Stimulated activated CD4-positive, alpha-beta T cell treated with anti-CD3 and anti-CD28 coated beads, Interleukin-4, amount 100 ng/mL, for 24 hours (primary cell): ENCODE data around the gene TBX21.
"Not testable (repeated sequence)": the region's sequence is repeated elsewhere in the genome, so short reads cannot be mapped to it uniquely, and the experiment has no call there.

ENCODE experiments used
- DNase-seq: peaks from one replicate; pipeline ENCODE4 v3.0.0-alpha.2; 2020

TBX21 gene

GRCh38 chr17:47733674-47734410, 806 bp downstream of the TBX21 start:
- peak; percentile 7 for DNase-seq

DNA sequence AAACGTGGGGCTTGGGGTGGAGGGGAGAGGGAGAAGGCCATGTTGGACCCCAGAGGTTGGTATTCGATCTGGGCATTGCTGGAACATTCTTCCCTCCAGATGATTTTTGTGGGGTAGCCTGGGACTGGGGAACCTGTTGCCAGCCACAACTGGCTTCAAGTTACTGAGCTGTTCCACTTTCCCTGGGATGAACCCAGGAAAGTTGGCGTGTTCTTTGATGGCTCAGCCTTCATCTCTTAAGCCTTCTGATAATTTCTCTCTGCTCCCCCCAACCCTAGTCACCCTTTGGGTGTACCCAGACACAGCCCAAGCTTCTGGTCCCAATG, 2.1 kb downstream of the TBX21 start:
- no peak for DNase-seq

- no peak for DNase-seq
These were observed 2.5 kb downstream of the TBX21 start for GRCh38 chr17:47735536-47736011.

DNA sequence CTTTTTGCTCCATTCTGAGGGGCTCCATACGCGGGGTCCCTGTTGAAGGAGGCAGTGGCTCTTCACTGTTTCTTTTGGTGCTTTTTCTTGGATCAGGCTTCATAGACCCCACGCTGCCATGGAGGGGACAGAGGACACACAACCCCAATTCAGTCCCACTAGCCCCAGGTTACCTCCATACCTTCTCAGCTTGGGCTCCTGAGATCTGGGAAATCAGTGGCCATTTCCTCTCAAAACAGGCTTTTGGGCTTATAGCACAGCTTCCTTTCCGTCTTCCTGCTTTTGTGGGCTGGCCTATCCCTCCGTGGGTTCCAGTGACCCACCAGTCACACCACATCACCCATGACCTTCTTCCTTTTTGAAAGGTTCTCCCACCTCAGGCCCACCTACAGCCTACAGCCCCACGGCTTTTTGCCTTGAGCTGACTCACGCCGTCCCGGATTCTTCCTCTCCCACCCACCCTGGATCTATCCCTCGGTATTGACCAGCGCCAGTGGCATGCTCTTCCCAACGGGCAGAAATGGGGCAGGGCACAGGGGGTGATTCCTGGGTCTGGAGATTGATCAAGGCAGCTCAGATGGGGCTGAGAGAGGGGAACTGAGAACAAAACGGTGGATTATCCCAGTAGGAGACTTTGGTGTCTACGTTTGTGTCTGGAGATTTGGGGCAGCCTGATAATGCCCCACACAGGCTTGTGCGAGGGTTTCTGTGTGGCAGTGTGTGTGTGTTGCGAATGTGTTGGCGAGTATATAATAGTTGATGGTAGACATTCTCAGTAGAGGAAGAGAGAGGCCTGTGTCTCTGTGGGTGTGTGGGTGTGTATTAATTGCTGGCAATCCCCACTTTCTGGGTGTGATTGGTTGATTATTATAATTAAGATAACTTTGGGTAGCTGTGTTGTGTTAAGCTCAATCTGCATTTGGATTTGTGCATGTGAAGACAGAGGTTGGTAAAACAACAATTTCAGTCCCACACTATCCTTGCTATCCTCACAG, 3.8 kb downstream of the TBX21 start:
- DNase-seq = no peak

DNA sequence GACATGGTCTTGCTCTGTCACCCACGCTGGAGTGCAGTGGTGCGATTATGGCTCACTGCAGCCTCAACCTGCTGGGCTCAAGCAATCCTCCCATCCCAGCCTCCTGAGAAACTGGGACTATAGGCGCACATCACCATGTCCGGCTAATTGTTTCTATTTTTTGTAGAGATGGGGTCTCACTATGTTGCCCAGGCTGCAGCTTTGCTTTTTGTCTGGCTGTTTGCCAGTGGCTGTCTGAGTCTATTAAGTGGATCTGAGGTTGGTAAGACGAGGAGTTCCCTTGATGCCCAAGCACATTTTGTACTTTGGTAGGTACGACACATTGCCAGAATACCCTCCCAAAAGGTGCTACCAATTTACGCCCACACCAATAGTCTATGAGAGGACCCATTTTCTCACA, 5.1 kb downstream of the TBX21 start:
- no peak for DNase-seq

DNA sequence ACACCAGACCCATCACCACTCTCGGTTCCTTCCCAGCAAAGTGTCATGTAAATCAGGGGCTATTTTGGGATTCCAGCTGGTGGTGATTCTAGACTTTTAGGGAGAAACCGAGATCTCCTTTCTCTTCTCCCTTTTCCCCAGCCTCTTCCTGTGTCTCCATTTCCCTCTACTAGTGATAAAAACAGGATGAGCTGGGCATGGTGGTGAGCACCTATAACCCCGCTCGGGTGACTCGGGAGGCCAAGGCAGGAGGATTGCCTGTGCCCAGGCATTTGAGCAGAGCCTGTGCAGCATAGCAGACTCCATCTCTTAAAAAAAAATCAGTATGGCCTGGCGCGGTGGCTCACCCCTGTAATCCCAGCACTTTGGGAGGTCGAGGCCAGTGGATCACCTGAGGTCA, 6.1 kb downstream of the TBX21 start:
- DNase-seq = no peak

- DNase-seq = not testable (repeated sequence)
These were observed 6.9 kb downstream of the TBX21 start for GRCh38 chr17:47739945-47740344.

- DNase-seq = no peak
These were observed 8.2 kb downstream of the TBX21 start for GRCh38 chr17:47741109-47741792.

- DNase-seq = no peak
These were observed 8.7 kb downstream of the TBX21 start for GRCh38 chr17:47741793-47742145.

GRCh38 chr17:47742319-47743181, 9.5 kb downstream of the TBX21 start:
- DNase-seq = peak; percentile 44

DNA sequence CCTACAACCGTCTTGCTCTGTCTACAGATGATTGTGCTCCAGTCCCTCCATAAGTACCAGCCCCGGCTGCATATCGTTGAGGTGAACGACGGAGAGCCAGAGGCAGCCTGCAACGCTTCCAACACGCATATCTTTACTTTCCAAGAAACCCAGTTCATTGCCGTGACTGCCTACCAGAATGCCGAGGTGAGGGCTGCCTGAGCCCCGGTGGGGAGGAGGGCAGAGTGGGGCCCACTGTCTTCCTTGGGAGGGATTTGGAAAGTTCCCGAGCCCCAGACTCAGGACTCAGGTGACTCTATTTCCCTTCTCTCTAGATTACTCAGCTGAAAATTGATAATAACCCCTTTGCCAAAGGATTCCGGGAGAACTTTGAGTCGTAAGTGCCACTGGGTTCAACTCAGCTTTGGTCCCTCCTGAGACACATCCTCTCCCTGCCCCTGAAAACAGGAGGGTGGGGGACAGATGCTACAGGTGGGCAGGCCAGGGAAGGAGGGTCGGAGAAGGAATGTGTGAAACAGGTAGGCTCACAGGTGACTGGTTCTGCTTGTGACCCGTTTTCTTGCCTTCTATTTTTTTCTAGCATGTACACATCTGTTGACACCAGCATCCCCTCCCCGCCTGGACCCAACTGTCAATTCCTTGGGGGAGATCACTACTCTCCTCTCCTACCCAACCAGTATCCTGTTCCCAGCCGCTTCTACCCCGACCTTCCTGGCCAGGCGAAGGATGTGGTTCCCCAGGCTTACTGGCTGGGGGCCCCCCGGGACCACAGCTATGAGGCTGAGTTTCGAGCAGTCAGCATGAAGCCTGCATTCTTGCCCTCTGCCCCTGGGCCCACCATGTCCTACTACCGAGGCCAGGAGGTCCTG, 11.4 kb downstream of the TBX21 start:
- no peak for DNase-seq

GRCh38 chr17:47745037-47745380, 12.0 kb downstream of the TBX21 start:
- DNase-seq = no peak

- no peak for DNase-seq
These were observed 18.4 kb downstream of the TBX21 start for GRCh38 chr17:47751471-47751870.

GRCh38 chr17:47757386-47757785, 24.4 kb downstream of the TBX21 start:
- no peak for DNase-seq

DNA sequence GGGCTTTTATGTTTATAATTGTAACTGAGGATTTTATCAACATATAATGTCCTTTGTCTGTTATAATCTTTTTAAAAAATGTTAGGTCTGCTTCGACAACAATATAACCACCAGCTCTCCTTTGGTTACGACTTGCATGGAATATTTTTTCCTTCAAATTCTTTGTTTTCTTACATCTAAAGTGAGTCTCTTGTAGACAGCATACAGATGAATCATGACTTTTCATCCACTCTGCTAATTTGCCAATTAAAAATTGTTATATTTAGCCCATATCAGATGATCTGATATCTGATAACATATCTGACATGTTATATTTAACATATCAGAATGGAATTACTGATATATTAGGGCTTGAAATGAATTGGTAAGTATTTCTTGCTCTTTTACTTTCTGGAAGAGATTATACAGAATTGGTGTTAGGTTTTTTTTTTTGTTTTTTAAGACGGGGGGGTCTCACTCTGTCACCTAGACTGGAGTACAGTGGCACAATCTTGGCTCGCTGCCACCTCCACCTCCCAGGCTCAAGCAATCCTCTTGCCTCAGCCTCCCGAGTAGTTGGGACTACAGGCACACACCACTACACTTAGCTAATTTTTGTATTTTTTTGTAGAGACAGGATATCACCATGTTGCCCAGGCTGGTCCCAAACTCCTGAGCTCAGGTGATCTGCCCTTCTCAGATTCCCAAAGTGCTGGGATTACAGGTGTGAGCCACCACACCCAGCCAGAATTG, 27.5 kb downstream of the TBX21 start:
- DNase-seq = no peak

DNA sequence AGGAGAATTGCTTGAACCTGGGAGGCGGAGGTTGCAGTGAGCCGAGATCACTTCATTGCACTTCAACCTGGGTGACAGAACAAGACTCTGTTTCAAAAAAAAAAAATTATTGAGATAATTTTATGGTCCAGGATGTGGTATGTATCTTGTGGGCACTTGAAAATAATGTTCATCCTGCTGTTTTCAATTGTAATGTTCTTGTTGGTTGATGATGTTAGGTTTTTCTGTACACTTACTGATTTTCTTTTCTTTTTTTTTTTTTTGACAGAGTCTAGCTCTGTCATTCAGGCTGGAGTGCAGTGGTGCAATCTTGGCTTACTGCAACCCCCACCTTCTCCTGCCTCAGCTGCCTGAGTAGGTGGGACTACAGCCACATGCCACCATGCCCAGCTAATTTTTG, 29.7 kb downstream of the TBX21 start:
- DNase-seq = no peak

GRCh38 chr17:47763913-47764582, 31.0 kb downstream of the TBX21 start:
- DNase-seq = no peak

DNA sequence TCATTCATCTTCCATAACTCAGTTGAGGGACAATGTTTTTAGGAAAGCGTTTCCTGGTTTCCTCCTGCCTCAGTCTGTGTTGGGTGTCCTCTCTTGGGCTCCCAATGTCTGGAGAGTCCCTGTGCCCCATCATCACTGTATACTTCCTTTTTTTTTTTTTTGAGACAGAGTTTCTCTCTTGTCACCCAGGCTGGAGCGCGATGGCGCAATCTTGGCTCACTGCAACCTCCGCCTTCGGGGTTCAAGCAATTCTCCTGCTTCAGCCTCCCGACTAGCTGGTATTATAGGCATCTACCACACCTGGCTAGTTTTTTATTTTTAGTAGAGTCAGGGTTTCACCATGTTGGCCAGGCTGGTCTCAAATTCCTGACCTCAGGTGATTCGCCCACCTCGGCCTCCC, 40.6 kb downstream of the TBX21 start:
- not testable (repeated sequence) for DNase-seq

- DNase-seq = no peak
These were observed 41.3 kb downstream of the TBX21 start for GRCh38 chr17:47774331-47774730.

DNA sequence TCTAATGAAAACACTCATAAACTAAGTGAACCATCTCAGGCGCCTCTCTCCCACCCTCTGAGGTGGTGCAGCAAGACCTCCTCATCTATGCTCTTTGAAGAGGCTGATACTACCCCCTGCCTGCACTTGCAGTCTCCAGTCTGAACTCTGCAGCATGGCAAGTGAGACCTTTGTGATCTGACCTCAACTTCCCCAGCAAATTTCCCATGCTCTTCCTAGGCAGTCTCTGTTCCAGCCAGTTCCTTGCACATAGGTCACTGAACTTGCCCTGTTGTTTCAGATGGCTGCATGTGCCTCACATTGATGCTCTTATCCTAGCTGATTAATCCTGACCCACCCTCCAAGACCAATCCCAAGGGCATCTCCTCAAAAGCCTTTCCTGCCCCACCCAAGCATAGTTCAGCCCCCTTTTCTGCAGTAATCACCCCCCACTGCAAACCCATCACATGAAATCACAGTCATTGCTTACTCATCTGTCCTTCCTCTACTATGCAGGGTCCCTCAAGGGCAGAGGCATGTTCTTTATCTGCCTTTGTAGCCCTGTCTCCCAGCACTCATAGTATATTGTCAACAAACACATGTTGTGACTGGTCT, 42.0 kb downstream of the TBX21 start:
- no peak for DNase-seq
